IMR-90 (cell line): Measurements from ENCODE around the gene SCRG1. TPM values are rescaled to one million over a fixed set of nuclear protein-coding genes. Genes with fewer than 3 reads are reported as not detected.

Experiments
- ATAC-seq: fragments of 200-7000 bp; cut with Tn5 transposase; 2 replicates; pipeline ENCODE4 v1.9.1; 2020; ENCODE audit warnings: low read depth, mild to moderate bottlenecking, moderate library complexity
- BruUV-seq: library from RNA; stranded (reverse); fragments of 400-500 nt; replicated peaks from 2 replicates; lab custom pipeline; 2021; lab: Mats Ljungman, UMichigan
- CTCF ChIA-PET: fragments of 300-600 bp; formaldehyde crosslinking; extraction: SDS; loops from one replicate; lab custom pipeline; 2021; ENCODE audit warnings: antibody characterized with exemption; lab: Yijun Ruan, JAX
- POLR2A ChIA-PET: fragments of 300-600 bp; sonication (Branson Sonifier 250); formaldehyde crosslinking; loops from one replicate; lab custom pipeline; 2022; ENCODE audit warnings: antibody characterized with exemption; ENCODE audit not compliant: unreplicated experiment; lab: Charles Lee
- DNase-seq: peaks from one replicate; pipeline ENCODE4 v3.0.0; 2013
- H2AFZ ChIP-seq: replicated peaks from 2 replicates; pipeline ENCODE3; 2013; ENCODE audit warnings: low read length, mild to moderate bottlenecking; ENCODE audit not compliant: poor library complexity
- H2AK5ac ChIP-seq: 2 replicates; pipeline ENCODE4 v1.6.1; 2013; ENCODE audit warnings: low read depth, low read length, inconsistent platforms
- H2AK9ac ChIP-seq: replicated peaks from 2 replicates; pipeline ENCODE3; 2013; ENCODE audit warnings: mild to moderate bottlenecking, low read depth, low read length, moderate library complexity; ENCODE audit not compliant: poor library complexity
- H2BK120ac ChIP-seq: 2 replicates; pipeline ENCODE4 v1.6.1; 2013; ENCODE audit warnings: low read depth, low read length, inconsistent platforms
- H2BK15ac ChIP-seq: 3 replicates; pipeline ENCODE4 v1.6.1; 2013; ENCODE audit warnings: low read depth, low read length, inconsistent platforms
- H2BK20ac ChIP-seq: 2 replicates; pipeline ENCODE4 v1.6.1; 2013; ENCODE audit warnings: low read depth, mild to moderate bottlenecking, inconsistent platforms, low read length, moderate library complexity
- H2BK5ac ChIP-seq: 2 replicates; pipeline ENCODE4 v1.6.1; 2013; ENCODE audit warnings: mild to moderate bottlenecking, low read depth, low read length, inconsistent platforms; ENCODE audit not compliant: poor library complexity, severe bottlenecking
- H3K14ac ChIP-seq: replicated peaks from 2 replicates; pipeline ENCODE4 v1.6.1; 2013; ENCODE audit warnings: low read depth, low read length, inconsistent platforms
- H3K18ac ChIP-seq: 2 replicates; pipeline ENCODE4 v1.6.1; 2013; ENCODE audit warnings: low read depth, low read length, control low read depth
- H3K23ac ChIP-seq: 2 replicates; pipeline ENCODE4 v1.6.1; 2013; ENCODE audit warnings: low read depth, low read length, inconsistent platforms
- H3K27ac ChIP-seq: 2 replicates; pipeline ENCODE4 v1.5.1; 2013; ENCODE audit warnings: mild to moderate bottlenecking, control low read depth, low read length; ENCODE audit not compliant: insufficient read depth
- H3K27me3 ChIP-seq: 2 replicates; pipeline ENCODE4 v1.6.1; 2013; ENCODE audit warnings: low read length; ENCODE audit not compliant: control insufficient read depth, insufficient read depth
- H3K36me3 ChIP-seq: 2 replicates; pipeline ENCODE4 v1.6.1; 2013; ENCODE audit warnings: low read length, mixed read lengths; ENCODE audit not compliant: control insufficient read depth, insufficient read depth
- H3K4ac ChIP-seq: 2 replicates; pipeline ENCODE4 v1.6.1; 2013; ENCODE audit warnings: low read depth, low read length, inconsistent platforms
- H3K4me1 ChIP-seq: 2 replicates; pipeline ENCODE4 v1.6.1; 2013; ENCODE audit warnings: low read length, mixed read lengths; ENCODE audit not compliant: control insufficient read depth, insufficient read depth
- H3K4me2 ChIP-seq: 2 replicates; pipeline ENCODE4 v1.6.1; 2013; ENCODE audit warnings: low read depth, mild to moderate bottlenecking, control low read depth, low read length, moderate library complexity
- H3K4me3 ChIP-seq: 2 replicates; pipeline ENCODE4 v1.5.1; 2013; ENCODE audit warnings: low read depth, mild to moderate bottlenecking, control low read depth, low read length, moderate library complexity; ENCODE audit not compliant: insufficient read depth
- H3K56ac ChIP-seq: 2 replicates; pipeline ENCODE4 v1.6.1; 2013; ENCODE audit warnings: low read length, inconsistent platforms; ENCODE audit not compliant: insufficient read depth; ENCODE audit errors: extremely low read depth
- H3K79me1 ChIP-seq, 2 experiments: 2 replicates each; pipeline ENCODE4 v1.6.1; 2013; ENCODE audit warnings: low read length in 2 of 2, inconsistent platforms in 1 of 2, low read depth in 1 of 2
- H3K9ac ChIP-seq: 2 replicates; pipeline ENCODE4 v1.6.1; 2013; ENCODE audit warnings: low read depth, low read length, control low read depth
- H3K9me1 ChIP-seq: 2 replicates; pipeline ENCODE4 v1.6.1; 2013; ENCODE audit warnings: low read length, inconsistent platforms; ENCODE audit not compliant: insufficient read depth
- H3K9me3 ChIP-seq: 2 replicates; pipeline ENCODE4 v1.6.1; 2013; ENCODE audit warnings: low read length; ENCODE audit not compliant: control insufficient read depth, insufficient read depth
- H4K20me1 ChIP-seq: 2 replicates; pipeline ENCODE4 v1.6.1; 2013; ENCODE audit warnings: low read length, inconsistent platforms; ENCODE audit not compliant: insufficient read depth
- H4K5ac ChIP-seq: 2 replicates; pipeline ENCODE4 v1.6.1; 2013; ENCODE audit warnings: mild to moderate bottlenecking, low read depth, low read length, control low read depth
- H4K8ac ChIP-seq, 2 experiments: 2 replicates each; pipeline ENCODE4 v1.6.1; 2013; ENCODE audit warnings: low read depth in 2 of 2, low read length in 2 of 2, control low read depth in 1 of 2, inconsistent platforms in 1 of 2
- H4K91ac ChIP-seq: 2 replicates; pipeline ENCODE4 v1.6.1; 2013; ENCODE audit warnings: low read depth, low read length, inconsistent platforms; ENCODE audit not compliant: insufficient read depth
- CEBPB ChIP-seq: IDR thresholded peaks from 2 replicates; pipeline ENCODE4 v1.6.1; 2012; ENCODE audit warnings: low read depth, low read length, improper control_type of control experiment
- CHD1 ChIP-seq: IDR thresholded peaks from 2 replicates; pipeline ENCODE4 v1.6.1; 2012; ENCODE audit warnings: low read depth, low read length, improper control_type of control experiment
- ELK1 ChIP-seq: fragments of 150-350 bp; IDR thresholded peaks from 2 replicates; pipeline ENCODE4 v1.6.1; 2016; ENCODE audit warnings: low read depth, mild to moderate bottlenecking, low read length, moderate library complexity, borderline replicate concordance
- FOS ChIP-seq: fragments of 150-350 bp; IDR thresholded peaks from 2 replicates; pipeline ENCODE4 v1.6.1; 2016; ENCODE audit warnings: low read depth, low read length
- MAFK ChIP-seq: IDR thresholded peaks from 2 replicates; pipeline ENCODE4 v1.6.1; 2012; ENCODE audit warnings: low read depth, low read length, improper control_type of control experiment
- MAZ ChIP-seq: IDR thresholded peaks from 2 replicates; pipeline ENCODE4 v1.6.1; 2012; ENCODE audit warnings: low read depth, mild to moderate bottlenecking, low read length, improper control_type of control experiment, moderate library complexity, borderline replicate concordance
- MXI1 ChIP-seq: IDR thresholded peaks from 2 replicates; pipeline ENCODE4 v1.6.1; 2012; ENCODE audit warnings: low read depth, mild to moderate bottlenecking, low read length, moderate library complexity, borderline replicate concordance
- NFE2L2 ChIP-seq: fragments of 150-350 bp; IDR thresholded peaks from 2 replicates; pipeline ENCODE4 v1.6.1; 2016; ENCODE audit warnings: low read depth, mild to moderate bottlenecking, low read length
- POLR2A ChIP-seq: IDR thresholded peaks from 2 replicates; pipeline ENCODE4 v1.6.1; 2012; ENCODE audit warnings: mild to moderate bottlenecking, low read depth, low read length
- RAD21 ChIP-seq: IDR thresholded peaks from 2 replicates; pipeline ENCODE4 v1.6.1; 2012; ENCODE audit warnings: low read length, improper control_type of control experiment
- RCOR1 ChIP-seq: IDR thresholded peaks from 2 replicates; pipeline ENCODE4 v1.6.1; 2012; ENCODE audit warnings: mild to moderate bottlenecking, low read length, improper control_type of control experiment; ENCODE audit not compliant: insufficient replicate concordance
- RFX5 ChIP-seq: IDR thresholded peaks from 2 replicates; pipeline ENCODE4 v1.8.0; 2012; ENCODE audit warnings: low read depth, mild to moderate bottlenecking, low read length, moderate library complexity
- SMC3 ChIP-seq: fragments of 150-350 bp; IDR thresholded peaks from 2 replicates; pipeline ENCODE4 v1.6.1; 2016; ENCODE audit warnings: low read depth, mild to moderate bottlenecking, antibody characterized with exemption, low read length, moderate library complexity
- WGBS, 2 experiments: methylation state at CpG; one replicate each; pipeline versions ENCODE4 v1.1.5 to v1.1.7; 2013; ENCODE audit warnings: missing lambda C conversion rate in 2 of 2; ENCODE audit not compliant: insufficient read length in 1 of 2; ENCODE audit errors: extremely low coverage in 2 of 2; 5-methylcytosine and 5-hydroxymethylcytosine counted together
- dilution Hi-C: fragments of 300-500 bp; cut with HindIII; formaldehyde crosslinking; loops from one replicate; pipeline ENCODE4 v1.14.3; 2018; ENCODE audit warnings: low sequenced_read_pairs; ENCODE audit not compliant: unreplicated experiment
- in situ Hi-C: fragments of 300-500 bp; cut with MboI; formaldehyde crosslinking; loops from 3 replicates; pipeline ENCODE4 v1.14.3; 2019; ENCODE audit warnings: low sequenced_read_pairs, inconsistent platforms, mixed read lengths
- intact Hi-C: fragments of 100-400 bp; cut with micrococcal nuclease; formaldehyde crosslinking; loops from 2 replicates; pipeline ENCODE4 v1.10.0; 2022
- polyA plus RNA-seq, 3 experiments: library from polyadenylated mRNA; depleted of rRNA; stranded (reverse); fragments of >200 nt; gene quantifications; 2 replicates each; pipeline ENCODE4 v1.2.3, GENCODE V29; 2012; ENCODE audit warnings: low replicate concordance in 1 of 3
- total RNA-seq: library from RNA; depleted of rRNA; stranded (reverse); fragments of >200 nt; gene quantifications from 2 replicates; pipeline ENCODE4 v1.2.3, GENCODE V29; 2012
- TF ChIP-seq, protein P1 (sequence below): fragments of 150-350 bp; IDR thresholded peaks from 2 replicates; pipeline ENCODE4 v1.6.1; 2017; ENCODE audit warnings: mild to moderate bottlenecking, antibody characterized with exemption, low read length, low read depth

SCRG1 gene
- total and polyA plus RNA-seq, 2 of the 4 experiments (the other 2 are of a cell fraction) = under 0.01 to 0.22 TPM

DNA sequence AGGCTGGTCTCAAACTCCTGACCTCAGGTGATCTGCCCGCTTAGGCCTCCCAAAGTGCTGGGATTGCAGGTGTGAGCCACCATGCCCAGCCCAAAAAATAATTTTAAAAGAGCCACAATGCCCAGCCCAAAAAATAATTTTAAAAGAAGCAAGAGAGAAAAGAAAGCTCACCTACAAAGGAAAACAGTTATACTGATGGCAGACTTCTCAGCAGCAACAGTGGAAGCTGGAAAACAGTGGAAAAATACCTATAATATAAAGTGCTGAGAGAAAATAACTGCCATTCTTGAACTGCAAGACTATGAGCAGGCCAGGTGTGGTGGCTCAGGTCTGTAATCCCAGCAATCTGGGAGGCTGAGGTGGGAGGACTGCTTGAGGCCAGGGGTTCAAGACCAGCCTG is 51.4 kb downstream of the SCRG1 start:
- Histone ChIP-seq H3K36me3 (no peaks in the 10 kb centered on the region), H3K4me2 (no peak overlapping the region), H2BK15ac (no peak overlapping the region), H2AK9ac (no peak overlapping the region), H2BK20ac (no peak overlapping the region), H4K20me1 (no peaks in the 10 kb centered on the region), H4K91ac (no peak overlapping the region), H3K79me1 (no peaks in the 10 kb centered on the region), H3K9ac (no peak overlapping the region), H3K4me3 (no peak overlapping the region), H3K18ac (no peak overlapping the region), H3K9me1 (no peaks in the 10 kb centered on the region), H3K27ac (no peak overlapping the region), H3K4me1 (peaks cover 2% of the 10 kb centered on the region; the same call in 1 of the 2 replicates), H2BK5ac (no peak overlapping the region), H4K5ac (no peak overlapping the region), H3K23ac (no peak overlapping the region), H3K14ac (no peak overlapping the region), H3K4ac (no peak overlapping the region), H2AFZ (no peak overlapping the region), H4K8ac (no peak overlapping the region), H3K27me3 (no peaks in the 10 kb centered on the region), H2BK120ac (no peak overlapping the region), H2AK5ac (no peak overlapping the region), H3K56ac (no peak overlapping the region), H3K9me3 (no peaks in the 10 kb centered on the region)
- no TSS peak for BruUV-seq
- ChIA-PET POLR2A (interaction anchor here (0.6 kb wide), 1 partner anchor 13 kb away, joined by 3 read pairs; the partner anchor contains the start of gene HMGB2), CTCF (no interaction called here)
- ATAC-seq (no peak), DNase-seq (no peak)
- TF ChIP-seq CEBPB (no peak), POLR2A (no peak), RCOR1 (no peak), RFX5 (no peak), ELK1 (no peak), CHD1 (no peak), FOS (no peak), MAZ (no peak), MXI1 (no peak), SMC3 (no peak), RAD21 (no peak), NFE2L2 (no peak), MAFK (no peak)
- TF ChIP-seq, protein P1, sequence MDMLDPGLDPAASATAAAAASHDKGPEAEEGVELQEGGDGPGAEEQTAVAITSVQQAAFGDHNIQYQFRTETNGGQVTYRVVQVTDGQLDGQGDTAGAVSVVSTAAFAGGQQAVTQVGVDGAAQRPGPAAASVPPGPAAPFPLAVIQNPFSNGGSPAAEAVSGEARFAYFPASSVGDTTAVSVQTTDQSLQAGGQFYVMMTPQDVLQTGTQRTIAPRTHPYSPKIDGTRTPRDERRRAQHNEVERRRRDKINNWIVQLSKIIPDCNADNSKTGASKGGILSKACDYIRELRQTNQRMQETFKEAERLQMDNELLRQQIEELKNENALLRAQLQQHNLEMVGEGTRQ = no peak
- WGBS, 2 experiments = no CpG with 5 or more reads among the region's 1 CpG
- dilution Hi-C loops (no loop called here), in situ Hi-C loops (no loop called here), intact Hi-C loops (no loop called here)
